ENCODE results near the gene ASRGL1.

The ASRGL1 gene

GRCh38 chr11:62394825-62395538, 57.7 kb downstream of the ASRGL1 start:
- 9% methylated on average over 13 of the region's 14 CpGs for WGBS

GRCh38 chr11:62395885-62396551, 58.8 kb downstream of the ASRGL1 start:
- H3K9ac ChIP-seq (ENCODE audit: low read length) = no peak overlapping the region
- peak overlapping the region; percentile 80 for H2BK15ac ChIP-seq (ENCODE audit: low read depth, poor library complexity, severe bottlenecking)
- peaks cover 5% of the 10 kb centered on the region for H3K79me1 ChIP-seq (replicated peaks; ENCODE audit: low read length, poor library complexity, severe bottlenecking)
- peaks cover 22% of the 10 kb centered on the region for H3K4me1 ChIP-seq (ENCODE audit: control insufficient read depth, insufficient read depth, low read depth, low read length)
- 90% methylated on average over 8 of the region's 10 CpGs for WGBS
- no peak overlapping the region for H3K4ac ChIP-seq (ENCODE audit: low read depth in 1 of 2, low read length in 2 of 2)
- H3K14ac ChIP-seq (ENCODE audit: low read length in 2 of 2) = no peak overlapping the region
- no peak overlapping the region for H2BK12ac ChIP-seq (ENCODE audit: low read length in 2 of 2)
- H3K27me3 ChIP-seq (ENCODE audit: control insufficient read depth in 1 of 2, insufficient read depth in 1 of 2, low read length in 2 of 2) = peaks cover 0 to 5% of the 10 kb centered on the region in 2 experiments
- no peak overlapping the region for H3K18ac ChIP-seq (ENCODE audit: low read depth in 1 of 2, low read length in 2 of 2)
- H3K36me3 ChIP-seq (ENCODE audit: control insufficient read depth in 1 of 2, insufficient read depth in 2 of 2, low read depth in 1 of 2, low read length in 2 of 2) = no peaks in the 10 kb centered on the region
- no peak for DNase-seq
- H4K8ac ChIP-seq (ENCODE audit: low read length) = no peak overlapping the region
- H2AFZ ChIP-seq (ENCODE audit: low read depth, low read length) = no peak overlapping the region
- H3K4me3 ChIP-seq (ENCODE audit: insufficient read depth in 1 of 2, low read depth in 1 of 2, low read length in 2 of 2) = no peak overlapping the region
- no peak overlapping the region for H4K91ac ChIP-seq (ENCODE audit: low read length)
- H2BK120ac ChIP-seq (ENCODE audit: low read depth, low read length) = no peak overlapping the region
- H2BK5ac ChIP-seq (ENCODE audit: low read depth, low read length, poor library complexity, severe bottlenecking) = no peak overlapping the region
- H3K27ac ChIP-seq (ENCODE audit: low read length, poor library complexity, severe bottlenecking) = peak overlapping the region; percentile 8
- no peak overlapping the region for H3K23ac ChIP-seq (ENCODE audit: low read length in 2 of 2)
- H2AK5ac ChIP-seq (ENCODE audit: low read length, severe bottlenecking) = no peak overlapping the region
- no peaks in the 10 kb centered on the region for H3K9me3 ChIP-seq (ENCODE audit: control insufficient read depth, low read length)
- H3K4me2 ChIP-seq (ENCODE audit: low read length, poor library complexity, severe bottlenecking) = no peak overlapping the region

More at GRCh38 chr11:62394825-62395538, 57.7 kb downstream of the ASRGL1 start:
- Histone ChIP-seq H3K18ac (ENCODE audit: low read depth in 1 of 2, low read length in 2 of 2) (peak overlapping the region in 1 of 2 experiments; percentile 4), H3K4me2 (ENCODE audit: low read length, poor library complexity, severe bottlenecking) (peak overlapping the region; percentile 57), H4K8ac (ENCODE audit: low read length) (peak overlapping the region; percentile 67), H3K23ac (ENCODE audit: low read length in 2 of 2) (no peak overlapping the region), H3K14ac (ENCODE audit: low read length in 2 of 2) (no peak overlapping the region), H3K4me3 (ENCODE audit: insufficient read depth in 1 of 2, low read depth in 1 of 2, low read length in 2 of 2) (peak overlapping the region in 1 of 2 experiments; percentile 69), H2AFZ (ENCODE audit: low read depth, low read length) (peak overlapping the region; percentile 32), H3K4ac (ENCODE audit: low read depth in 1 of 2, low read length in 2 of 2) (no peak overlapping the region), H3K9ac (ENCODE audit: low read length) (peak overlapping the region; percentile 75), H2BK12ac (ENCODE audit: low read length in 2 of 2) (peak overlapping the region; percentile 15 to 32), H2BK15ac (ENCODE audit: low read depth, poor library complexity, severe bottlenecking) (no peak overlapping the region), H3K27ac (ENCODE audit: low read length, poor library complexity, severe bottlenecking) (peak overlapping the region; percentile 34), H4K91ac (ENCODE audit: low read length) (peak overlapping the region; percentile 19), H2BK120ac (ENCODE audit: low read depth, low read length) (no peak overlapping the region), H3K9me3 (ENCODE audit: control insufficient read depth, low read length) (no peaks in the 10 kb centered on the region), H3K27me3 (ENCODE audit: control insufficient read depth in 1 of 2, insufficient read depth in 1 of 2, low read length in 2 of 2) (peaks cover 0 to 5% of the 10 kb centered on the region in 2 experiments), H3K79me1 (replicated peaks; ENCODE audit: low read length, poor library complexity, severe bottlenecking) (peaks cover 5% of the 10 kb centered on the region), H2AK5ac (ENCODE audit: low read length, severe bottlenecking) (peak overlapping the region; percentile 83), H3K36me3 (ENCODE audit: control insufficient read depth in 1 of 2, insufficient read depth in 2 of 2, low read depth in 1 of 2, low read length in 2 of 2) (no peaks in the 10 kb centered on the region), H3K4me1 (ENCODE audit: control insufficient read depth, insufficient read depth, low read depth, low read length) (peaks cover 22% of the 10 kb centered on the region), H2BK5ac (ENCODE audit: low read depth, low read length, poor library complexity, severe bottlenecking) (no peak overlapping the region)
- DNase-seq = peak; percentile 86

GRCh38 chr11:62398011-62398994, 61.1 kb downstream of the ASRGL1 start:
- Histone ChIP-seq H3K23ac (ENCODE audit: low read length in 2 of 2) (peak overlapping the region in 1 of 2 experiments; percentile 65), H3K36me3 (ENCODE audit: control insufficient read depth in 1 of 2, insufficient read depth in 2 of 2, low read depth in 1 of 2, low read length in 2 of 2) (no peaks in the 10 kb centered on the region), H2AK5ac (ENCODE audit: low read length, severe bottlenecking) (peak overlapping the region; percentile 80), H2BK5ac (ENCODE audit: low read depth, low read length, poor library complexity, severe bottlenecking) (no peak overlapping the region), H3K27ac (ENCODE audit: low read length, poor library complexity, severe bottlenecking) (no peak overlapping the region), H4K91ac (ENCODE audit: low read length) (peak overlapping the region; percentile 71), H3K9ac (ENCODE audit: low read length) (peak overlapping the region; percentile 17), H2BK120ac (ENCODE audit: low read depth, low read length) (no peak overlapping the region), H3K4me1 (ENCODE audit: control insufficient read depth, insufficient read depth, low read depth, low read length) (peaks cover 22% of the 10 kb centered on the region), H4K8ac (ENCODE audit: low read length) (peak overlapping the region; percentile 5), H2AFZ (ENCODE audit: low read depth, low read length) (no peak overlapping the region), H2BK15ac (ENCODE audit: low read depth, poor library complexity, severe bottlenecking) (peak overlapping the region; percentile 41), H3K4me2 (ENCODE audit: low read length, poor library complexity, severe bottlenecking) (no peak overlapping the region), H3K4ac (ENCODE audit: low read depth in 1 of 2, low read length in 2 of 2) (peak overlapping the region; percentile 39 to 41), H3K18ac (ENCODE audit: low read depth in 1 of 2, low read length in 2 of 2) (peak overlapping the region in 1 of 2 experiments; percentile 69), H2BK12ac (ENCODE audit: low read length in 2 of 2) (peak overlapping the region; percentile 59 to 69), H3K79me1 (replicated peaks; ENCODE audit: low read length, poor library complexity, severe bottlenecking) (peaks cover 5% of the 10 kb centered on the region), H3K4me3 (ENCODE audit: insufficient read depth in 1 of 2, low read depth in 1 of 2, low read length in 2 of 2) (no peak overlapping the region), H3K9me3 (ENCODE audit: control insufficient read depth, low read length) (no peaks in the 10 kb centered on the region), H3K27me3 (ENCODE audit: control insufficient read depth in 1 of 2, insufficient read depth in 1 of 2, low read length in 2 of 2) (no peaks in the 10 kb centered on the region), H3K14ac (ENCODE audit: low read length in 2 of 2) (peak overlapping the region in 1 of 2 experiments; percentile 19)
- 59% methylated on average over 22 of the region's 22 CpGs for WGBS
- peak; percentile 62 for DNase-seq

Measured in mesenchymal stem cell (in vitro differentiated cells and primary cell).